H1 (cell line): ENCODE measurements around the gene SLC2A11. TPM values are rescaled to one million over a fixed set of nuclear protein-coding genes. Genes with fewer than 3 reads are reported as not detected.

Experiments
- CTCF ChIA-PET: fragments of 300-600 bp; sonication (Branson Sonifier 250); formaldehyde crosslinking; loops from one replicate; lab custom pipeline; 2021; ENCODE audit not compliant: partially characterized antibody; lab: Charles Lee
- POLR2A ChIA-PET: fragments of 300-600 bp; sonication (Branson Sonifier 250); formaldehyde crosslinking; loops from one replicate; lab custom pipeline; 2021; ENCODE audit warnings: inconsistent platforms; ENCODE audit not compliant: partially characterized antibody; lab: Charles Lee
- DNase-seq, 2 experiments: peaks; one replicate each; pipeline versions ENCODE4 v3.0.0 to v3.0.0-alpha.2; 2010 to 2022; ENCODE audit warnings: low spot score in 2 of 2, low read depth in 1 of 2, mixed read lengths in 1 of 2
- FAIRE-seq: peaks from 2 replicates; lab custom pipeline; 2011; peaks lifted over from hg19 to GRCh38; lab: Jason Lieb, UNC
- H2AFZ ChIP-seq: 2 replicates; pipeline ENCODE4 v1.8.1; 2012; ENCODE audit warnings: low read length, inconsistent platforms
- H2AK5ac ChIP-seq: 2 replicates; pipeline ENCODE4 v1.6.1; 2013; ENCODE audit warnings: low read depth, low read length
- H2BK120ac ChIP-seq: replicated peaks from 2 replicates; pipeline ENCODE3; 2013; ENCODE audit warnings: low read depth, low read length, inconsistent platforms
- H2BK12ac ChIP-seq: 2 replicates; pipeline ENCODE4 v1.6.1; 2013; ENCODE audit warnings: low read depth, low read length
- H2BK15ac ChIP-seq: 2 replicates; pipeline ENCODE4 v1.6.1; 2013; ENCODE audit warnings: low read length
- H2BK20ac ChIP-seq: 2 replicates; pipeline ENCODE4 v1.6.1; 2013; ENCODE audit warnings: low read length
- H2BK5ac ChIP-seq: 2 replicates; pipeline ENCODE4 v1.6.1; 2013; ENCODE audit warnings: low read depth, low read length
- H3K14ac ChIP-seq: 2 replicates; pipeline ENCODE4 v1.6.1; 2013; ENCODE audit warnings: inconsistent platforms; ENCODE audit not compliant: insufficient read length
- H3K18ac ChIP-seq: 2 replicates; pipeline ENCODE4 v1.6.1; 2013; ENCODE audit warnings: low read length; ENCODE audit errors: extremely low read depth
- H3K23ac ChIP-seq: 2 replicates; pipeline ENCODE4 v1.6.1; 2013; ENCODE audit warnings: inconsistent platforms; ENCODE audit not compliant: insufficient read length
- H3K23me2 ChIP-seq: 2 replicates; pipeline ENCODE4 v1.6.1; 2013; ENCODE audit warnings: low read depth, low read length
- H3K27ac ChIP-seq: 2 replicates; pipeline ENCODE4 v1.6.1; 2011; ENCODE audit warnings: low read depth, low read length, inconsistent platforms
- H3K27me3 ChIP-seq, 4 experiments: replicated peaks in 1 of 4; 1 replicate in 1 of 4; 2 replicates in 3 of 4; pipeline versions ENCODE4 v1.6.1 to v1.8.1; 2011 to 2013; ENCODE audit warnings: low read length in 3 of 4, mild to moderate bottlenecking in 3 of 4, inconsistent platforms in 2 of 4, mixed read lengths in 2 of 4, moderate library complexity in 1 of 4; ENCODE audit not compliant: control insufficient read depth in 3 of 4, insufficient read depth in 3 of 4; ENCODE audit errors: extremely low read depth in 1 of 4
- H3K36me3 ChIP-seq, 4 experiments: 2 replicates each; pipeline versions ENCODE4 v1.6.1 to v1.8.1; 2011 to 2013; ENCODE audit warnings: mild to moderate bottlenecking in 4 of 4, low read length in 3 of 4, moderate library complexity in 2 of 4, control low read depth in 1 of 4, inconsistent platforms in 1 of 4; ENCODE audit not compliant: insufficient read depth in 4 of 4, control insufficient read depth in 2 of 4
- H3K4ac ChIP-seq: replicated peaks from 2 replicates; pipeline ENCODE3; 2013; ENCODE audit warnings: low read length, low read depth, mixed read lengths, inconsistent platforms; ENCODE audit not compliant: insufficient read length
- H3K4me1 ChIP-seq, 4 experiments: replicated peaks in 1 of 4; 1 replicate in 1 of 4; 2 replicates in 3 of 4; pipeline versions ENCODE4 v1.6.1 to v1.8.1; 2011 to 2013; ENCODE audit warnings: low read length in 3 of 4, inconsistent platforms in 2 of 4, mixed read lengths in 1 of 4; ENCODE audit not compliant: insufficient read depth in 4 of 4, control insufficient read depth in 3 of 4
- H3K4me2 ChIP-seq, 2 experiments: 2 replicates each; pipeline versions ENCODE4 v1.6.1 to v1.8.1; 2011 to 2013; ENCODE audit warnings: low read depth in 2 of 2, low read length in 2 of 2, control low read depth in 1 of 2, inconsistent platforms in 1 of 2, mild to moderate bottlenecking in 1 of 2; ENCODE audit not compliant: insufficient read depth in 1 of 2
- H3K4me3 ChIP-seq, 4 experiments: fragments of 200-600, 300-600 bp in 1 of 4; sonication (generic), shearing (Covaris generic), sonication (Bioruptor Twin) in 1 of 4; 2 replicates each; pipeline versions ENCODE4 v1.5.1 to v1.8.1; 2011 to 2016; ENCODE audit warnings: low read length in 4 of 4, low read depth in 3 of 4, control low read depth in 2 of 4, inconsistent platforms in 2 of 4, mild to moderate bottlenecking in 2 of 4, mixed read lengths in 1 of 4, moderate library complexity in 1 of 4; ENCODE audit not compliant: insufficient read depth in 2 of 4; ENCODE audit errors: extremely low read depth in 1 of 4
- H3K56ac ChIP-seq: replicated peaks from 2 replicates; pipeline ENCODE3; 2013; ENCODE audit warnings: low read depth, mild to moderate bottlenecking, mixed read lengths, low read length, inconsistent platforms; ENCODE audit not compliant: insufficient read length
- H3K79me1 ChIP-seq: 2 replicates; pipeline ENCODE4 v1.6.1; 2013; ENCODE audit warnings: low read depth, low read length, control low read depth
- H3K79me2 ChIP-seq, 2 experiments: 2 replicates each; pipeline versions ENCODE4 v1.6.1 to v1.8.1; 2012 to 2013; ENCODE audit warnings: low read length in 2 of 2, mild to moderate bottlenecking in 2 of 2, inconsistent platforms in 1 of 2; ENCODE audit not compliant: insufficient read depth in 2 of 2, control insufficient read depth in 1 of 2
- H3K9ac ChIP-seq, 4 experiments: replicated peaks in 1 of 4; 1 replicate in 1 of 4; 2 replicates in 3 of 4; pipeline versions ENCODE4 v1.6.1 to v1.8.1; 2011 to 2013; ENCODE audit warnings: low read depth in 3 of 4, low read length in 3 of 4, control low read depth in 2 of 4, mild to moderate bottlenecking in 2 of 4, moderate library complexity in 2 of 4, inconsistent platforms in 1 of 4; ENCODE audit errors: extremely low read depth in 1 of 4
- H3K9me3 ChIP-seq, 2 experiments: 2 replicates each; pipeline versions ENCODE4 v1.6.1 to v1.8.1; 2012 to 2013; ENCODE audit warnings: mild to moderate bottlenecking in 2 of 2, moderate library complexity in 2 of 2, control low read depth in 1 of 2, inconsistent platforms in 1 of 2, low read depth in 1 of 2, low read length in 1 of 2, mixed read lengths in 1 of 2; ENCODE audit not compliant: insufficient read depth in 2 of 2
- H4K20me1 ChIP-seq, 2 experiments: replicated peaks in 1 of 2; 2 replicates each; pipeline versions ENCODE3 to v1.8.1; 2011 to 2013; ENCODE audit warnings: inconsistent platforms in 2 of 2, low read length in 2 of 2, mild to moderate bottlenecking in 1 of 2; ENCODE audit not compliant: insufficient read depth in 2 of 2, control insufficient read depth in 1 of 2
- H4K5ac ChIP-seq: 2 replicates; pipeline ENCODE4 v1.6.1; 2013; ENCODE audit warnings: low read length, low read depth, mixed read lengths, inconsistent platforms; ENCODE audit not compliant: insufficient read length
- H4K8ac ChIP-seq: 2 replicates; pipeline ENCODE4 v1.8.0; 2013; ENCODE audit warnings: mild to moderate bottlenecking, moderate library complexity, low read length, inconsistent platforms; ENCODE audit not compliant: insufficient read depth; ENCODE audit errors: extremely low read depth
- H4K91ac ChIP-seq: replicated peaks from 2 replicates; pipeline ENCODE3; 2013; ENCODE audit warnings: low read length, mixed read lengths, inconsistent platforms; ENCODE audit not compliant: insufficient read length
- EGR1 ChIP-seq: IDR thresholded peaks from 2 replicates; pipeline ENCODE4 v1.6.1; 2011; ENCODE audit warnings: low read depth, low read length, borderline replicate concordance
- POLR2AphosphoS5 ChIP-seq: IDR thresholded peaks from 2 replicates; pipeline ENCODE4 v1.6.1; 2011; ENCODE audit warnings: low read depth, low read length
- WGBS, 2 experiments: shearing (Covaris generic) in 1 of 2; methylation state at CpG; one replicate each; pipeline versions ENCODE4 v1.1.6 to v1.1.7; 2013 to 2015; ENCODE audit warnings: low lambda C conversion rate in 2 of 2, mixed read lengths in 2 of 2, inconsistent platforms in 1 of 2, low coverage in 1 of 2, missing lambda C conversion rate in 1 of 2; ENCODE audit not compliant: insufficient replicate concordance in 2 of 2, insufficient coverage in 1 of 2, insufficient read length in 1 of 2; ENCODE audit errors: extremely low coverage in 1 of 2, missing lambda C conversion rate in 1 of 2; 5-methylcytosine and 5-hydroxymethylcytosine counted together
- polyA plus RNA-seq, 7 experiments: library from polyadenylated mRNA; depleted of rRNA in 3 of 7; stranded (reverse) in 5 of 7; unstranded in 2 of 7; fragments of >200 nt in 5 of 7; fragments of 200-250 nt in 2 of 7; gene quantifications; 1 replicate in 5 of 7; 2 replicates in 1 of 7; 4 replicates in 1 of 7; pipeline versions ENCODE4 v1.2.1 to v1.2.3, GENCODE V29; 2011 to 2013; ENCODE audit warnings: missing spikeins in 2 of 7, mixed read lengths in 2 of 7
- total RNA-seq: library from RNA; stranded (reverse); fragmentation: NEBNext Ultra II Directional; extraction: Animal tissue kit (Norgen Biotek cat#: 25700); gene quantifications from 2 replicates; pipeline ENCODE4 v1.2.1, GENCODE V29; 2021
- TF ChIP-seq, protein P1 (sequence below): IDR thresholded peaks from 2 replicates; pipeline ENCODE4 v1.6.1; 2012; ENCODE audit warnings: inconsistent platforms

The SLC2A11 gene
- total and polyA plus RNA-seq, 2 of the 8 experiments (the other 6 are each of a cell fraction or from before 2014, with no cell fraction given) = 10.7 to 12.5 TPM

DNA sequence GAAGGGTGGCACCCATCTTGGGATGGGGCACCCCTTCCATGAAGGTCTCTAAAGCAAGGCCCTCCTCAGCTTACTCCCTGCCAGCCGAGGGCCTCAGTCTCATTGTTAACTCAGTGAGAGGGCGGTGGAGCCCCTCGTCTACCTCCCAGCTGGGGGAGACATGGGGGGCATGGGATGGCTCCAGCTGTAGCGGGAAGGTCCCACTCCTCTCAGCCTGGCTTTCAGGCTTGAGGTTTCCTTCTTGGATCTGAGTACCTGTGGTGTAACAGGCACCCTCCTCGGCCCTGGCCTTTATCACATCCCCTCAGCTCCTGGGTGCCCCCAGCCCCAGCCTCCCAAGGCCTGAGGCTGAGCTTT is 38.5 kb downstream of the SLC2A11 start:
- Histone ChIP-seq H3K14ac (no peak overlapping the region), H2BK5ac (no peak overlapping the region; the same call in 1 of the 2 replicates), H4K20me1 (peaks cover 5 to 11% of the 10 kb centered on the region in 2 experiments), H3K4me3 (peak overlapping the region in 3 of 4 experiments; percentile 77 to 91 (median 85); a peak in 4 of 8 replicates), H3K9me3 (peaks cover 10 to 14% of the 10 kb centered on the region in 2 experiments; a peak in 2 of 4 replicates), H3K79me2 (peaks cover 0 to 7% of the 10 kb centered on the region in 2 experiments; a peak in 1 of 4 replicates), H2BK15ac (no peak overlapping the region), H3K4ac (no peak overlapping the region), H2BK120ac (no peak overlapping the region), H4K5ac (no peak overlapping the region), H3K23ac (no peak overlapping the region), H3K56ac (no peak overlapping the region), H3K36me3 (peaks cover 14 to 20% (median 18%) of the 10 kb centered on the region in 4 experiments), H3K27me3 (no peaks in the 10 kb centered on the region; a peak in 1 of 7 replicates), H3K23me2 (peaks cover 6% of the 10 kb centered on the region), H3K4me2 (peak overlapping the region; percentile 58 to 86; a peak in 1 of 4 replicates), H3K9ac (no peak overlapping the region), H2BK12ac (no peak overlapping the region), H4K91ac (no peak overlapping the region), H2AK5ac (0 out of 2 replicates have a peak overlapping the region, but pooled peaks have one; percentile 2), H3K79me1 (no peaks in the 10 kb centered on the region; the same call in none of the 2 replicates), H3K18ac (no peak overlapping the region), H3K27ac (no peak overlapping the region), H2BK20ac (no peak overlapping the region), H2AFZ (no peak overlapping the region), H3K4me1 (peaks cover 9 to 34% (median 15%) of the 10 kb centered on the region in 4 experiments), H4K8ac (no peak overlapping the region)
- FAIRE-seq (no peak), DNase-seq (no peak)
- WGBS, 2 experiments = 85% methylated on average over 5 of the region's 5 CpGs; no CpG with 5 or more reads in 1 of the 2 experiments
- CTCF ChIA-PET = interaction anchor here (1.3 to 2.0 kb wide), 4 partner anchors 13 to 60 kb away, joined by 3 to 13 read pairs (median 5); no protein-coding TSS in a partner anchor
- POLR2A ChIA-PET = interaction anchor here (0.7 to 3.0 kb wide), 5 partner anchors 8 to 75 kb away, joined by 3 to 23 read pairs (median 9); no protein-coding TSS in a partner anchor
- TF ChIP-seq POLR2AphosphoS5 (0 out of 2 replicates have a peak, but pooled peaks have one; percentile 4), EGR1 (no peak)
- TF ChIP-seq, protein P1, sequence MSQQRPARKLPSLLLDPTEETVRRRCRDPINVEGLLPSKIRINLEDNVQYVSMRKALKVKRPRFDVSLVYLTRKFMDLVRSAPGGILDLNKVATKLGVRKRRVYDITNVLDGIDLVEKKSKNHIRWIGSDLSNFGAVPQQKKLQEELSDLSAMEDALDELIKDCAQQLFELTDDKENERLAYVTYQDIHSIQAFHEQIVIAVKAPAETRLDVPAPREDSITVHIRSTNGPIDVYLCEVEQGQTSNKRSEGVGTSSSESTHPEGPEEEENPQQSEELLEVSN = no peak
